H54 (cell line): ENCODE data around the gene MYO15B.

Source experiments
- DNase-seq: peaks from one replicate; pipeline ENCODE4 v3.0.0; 2011; ENCODE audit warnings: low spot score, mixed read lengths; ENCODE audit not compliant: insufficient read length
- FAIRE-seq: peaks from 3 replicates; lab custom pipeline; 2011; peaks lifted over from hg19 to GRCh38; lab: Jason Lieb, UNC
- POLR2A ChIP-seq: IDR thresholded peaks from 2 replicates; pipeline ENCODE4 v1.6.1; 2011; ENCODE audit warnings: low read depth, mild to moderate bottlenecking, low read length

Gene MYO15B

DNA sequence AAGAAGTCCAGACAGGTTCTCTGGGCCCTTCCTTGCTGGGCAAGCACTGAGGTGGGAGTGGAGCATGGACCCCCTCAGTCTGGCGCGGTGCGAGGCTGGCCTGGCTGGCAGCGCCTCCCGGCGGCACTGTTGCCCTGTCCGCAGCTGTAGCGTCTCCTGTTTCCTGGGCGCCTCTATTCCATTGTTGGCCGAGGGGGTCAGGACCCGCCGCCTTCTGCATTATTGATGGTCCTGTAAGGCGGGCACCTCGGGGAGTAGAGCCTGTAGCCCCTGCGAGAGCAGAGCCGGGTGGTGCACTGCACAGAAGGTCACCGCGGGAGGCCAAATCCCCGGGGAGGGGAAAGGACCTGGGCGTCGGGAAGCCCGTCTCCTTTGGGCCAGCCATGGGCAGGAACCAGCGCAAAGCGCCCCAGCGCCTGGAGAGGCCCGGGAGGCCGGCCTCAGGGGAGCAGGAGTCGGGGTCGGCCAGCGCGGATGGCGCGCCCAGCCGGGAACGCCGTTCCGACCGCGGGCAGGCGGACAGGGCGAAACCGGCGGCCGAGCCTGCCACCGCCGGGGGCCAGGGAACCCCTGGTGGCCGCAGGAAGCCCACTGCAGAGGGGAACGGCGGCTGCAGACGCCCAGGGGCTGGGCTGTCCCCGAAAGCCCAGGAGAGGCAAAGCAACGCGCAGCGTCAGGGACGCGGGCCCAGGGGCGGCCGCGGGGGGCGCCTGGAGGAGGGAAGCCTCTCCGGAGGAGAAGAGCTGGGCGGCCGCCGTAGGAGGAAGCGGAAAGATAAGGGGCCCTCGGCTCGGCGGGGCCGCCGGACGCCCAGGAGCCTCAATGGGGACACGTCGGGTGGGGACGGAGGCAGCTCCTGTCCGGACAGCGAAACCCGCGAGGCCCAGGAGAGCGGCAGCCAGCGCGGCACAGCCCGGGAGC lies at the start of gene MYO15B:
Gene MYO15B (plus strand): TSS at position 126 of the 921 bp plus-strand sequence. CDS start 258 bp downstream, at position 384.
- no peak for FAIRE-seq
- no peak for TF ChIP-seq POLR2A
- DNase-seq: no peak

DNA sequence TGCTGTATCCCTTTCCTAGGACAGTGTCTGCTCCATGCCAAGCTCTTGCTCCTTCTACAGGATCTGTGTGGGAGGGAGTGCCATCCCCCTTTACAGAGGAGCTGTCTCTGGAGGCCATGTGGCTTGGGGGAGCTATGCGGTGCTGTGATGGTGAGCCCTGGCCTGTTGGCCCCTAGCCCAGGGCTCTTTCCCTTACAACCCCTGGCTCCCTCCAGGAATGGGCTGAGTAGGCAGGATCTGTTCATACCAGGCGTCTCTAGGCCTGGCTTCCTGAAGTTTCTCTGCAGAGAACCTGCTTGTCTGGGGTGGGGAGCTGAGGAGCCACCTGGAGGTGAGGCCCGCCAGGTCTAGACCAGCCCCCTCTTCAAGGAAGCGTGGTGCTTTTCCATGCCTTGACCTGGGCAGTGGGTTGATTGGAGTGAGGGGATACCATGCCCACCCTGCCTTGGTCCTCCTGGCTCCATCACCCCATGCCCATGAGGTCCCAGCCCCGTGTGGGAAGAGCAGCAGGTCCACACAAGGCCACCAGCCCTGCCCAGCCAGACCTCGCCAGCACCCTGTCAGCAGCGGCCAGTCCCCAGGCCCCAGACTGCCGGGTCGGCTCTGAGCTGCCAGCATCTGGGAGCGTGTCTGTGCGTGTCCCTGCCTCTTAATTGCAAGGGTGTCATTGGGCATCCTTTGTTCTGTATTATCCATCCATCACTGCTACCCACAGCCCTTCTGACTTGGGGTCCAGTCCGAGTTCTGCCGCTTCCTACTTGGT lies 47.5 kb upstream of the MYO15B start:
- FAIRE-seq: no peak
- no peak for DNase-seq
- no peak for TF ChIP-seq POLR2A

DNA sequence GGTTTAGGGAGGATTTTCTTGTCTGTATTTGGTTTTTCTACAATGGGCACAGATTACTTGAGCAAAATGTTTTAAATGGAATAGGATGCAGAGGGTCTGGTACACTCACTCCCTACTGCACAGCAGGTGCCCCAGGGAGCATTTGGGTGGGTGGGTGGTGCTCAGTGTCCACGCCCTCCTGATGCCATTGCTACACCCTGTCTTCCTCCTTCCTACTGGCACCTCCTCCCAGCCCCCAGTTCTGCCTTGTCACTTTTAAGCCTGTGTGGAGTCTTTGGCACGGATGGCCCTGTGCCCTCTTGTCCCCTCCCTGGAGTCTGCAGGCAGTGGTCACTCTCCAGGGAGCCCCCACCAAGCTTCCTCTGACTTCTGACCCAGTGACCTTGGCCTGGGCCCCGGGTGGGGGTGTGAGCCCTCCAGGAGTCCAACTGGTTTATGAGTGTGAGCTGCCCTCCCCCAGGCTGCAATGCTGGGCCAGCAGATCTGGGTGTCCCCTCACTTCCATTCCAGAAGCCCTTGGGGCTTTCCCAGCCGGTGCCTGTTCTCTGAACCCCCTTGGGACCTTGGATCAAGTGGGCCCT lies 46.6 kb upstream of the MYO15B start:
- no peak for TF ChIP-seq POLR2A
- FAIRE-seq (no peak), DNase-seq (no peak)

DNA sequence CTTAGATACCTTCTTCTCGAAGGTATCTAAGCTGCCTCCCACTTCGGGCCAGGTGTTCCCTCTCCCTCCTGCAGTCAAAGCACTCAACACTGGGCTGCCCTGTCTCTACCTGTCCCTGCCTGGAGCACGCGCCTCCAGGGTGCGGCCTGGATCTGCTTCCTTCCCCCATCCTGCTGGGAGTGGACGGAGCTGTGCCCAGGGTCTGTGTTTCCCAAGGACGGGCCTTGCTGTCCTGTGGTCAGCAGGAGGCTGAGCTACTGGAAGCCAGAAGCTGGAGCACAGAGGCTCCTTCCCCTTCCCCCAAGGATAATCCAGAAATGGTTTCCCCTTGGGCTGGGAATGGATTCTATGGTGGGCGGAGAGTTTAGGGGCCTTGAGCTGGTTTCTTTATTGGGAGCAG lies 45.4 kb upstream of the MYO15B start:
- DNase-seq: no peak
- no peak for TF ChIP-seq POLR2A
- no peak for FAIRE-seq

DNA sequence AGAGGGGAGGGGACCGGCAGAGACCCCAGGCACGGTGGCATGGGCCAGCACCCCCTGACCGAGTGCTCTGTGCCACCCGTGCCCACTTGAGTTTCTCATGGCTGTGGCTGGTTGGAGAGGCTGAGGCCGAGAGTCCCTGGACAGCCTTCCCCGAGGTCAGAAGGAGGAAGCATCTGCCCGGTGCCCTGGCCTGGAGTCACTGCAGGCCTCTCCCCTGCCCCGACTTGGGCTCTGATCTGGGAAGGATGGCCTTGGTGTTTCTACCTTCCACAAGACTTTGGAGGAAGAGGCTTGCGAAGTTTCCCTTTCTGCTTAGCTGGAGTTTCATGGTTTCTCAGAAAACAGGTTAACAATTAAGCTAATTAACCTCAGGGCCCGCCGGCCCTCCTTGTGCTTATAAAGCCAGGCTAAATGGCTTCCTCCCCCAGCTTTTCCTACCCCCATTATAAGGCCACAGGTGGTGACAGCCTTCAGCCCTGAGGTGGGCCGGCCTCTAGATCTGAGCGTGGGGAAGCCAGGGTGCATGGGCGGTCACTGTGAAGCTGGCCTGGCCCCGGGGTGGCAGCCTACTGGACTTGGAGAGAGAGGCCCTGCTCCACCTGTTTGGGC lies 44.8 kb upstream of the MYO15B start:
- DNase-seq (no peak), FAIRE-seq (no peak)
- no peak for TF ChIP-seq POLR2A

DNA sequence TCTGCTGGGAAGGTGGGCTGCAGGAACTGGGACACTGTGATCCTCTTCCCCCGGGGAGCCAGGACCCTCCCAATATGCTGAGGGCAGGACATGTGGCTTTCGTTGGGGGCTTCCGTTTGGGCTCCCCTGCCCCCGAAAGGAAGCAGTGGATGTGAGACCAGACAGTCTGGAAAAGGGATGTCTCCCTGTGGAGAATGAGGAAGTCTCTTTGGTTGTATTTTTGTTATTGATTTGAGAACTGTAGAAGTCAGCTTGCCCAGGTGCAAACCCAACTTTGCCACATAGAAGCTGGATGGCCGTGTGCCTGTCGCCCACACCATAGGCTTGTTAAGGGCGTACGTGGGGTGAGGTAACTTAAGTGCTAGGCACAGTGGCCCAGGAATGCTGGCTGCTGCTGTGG lies 43.4 kb upstream of the MYO15B start:
- FAIRE-seq (no peak), DNase-seq (no peak)

DNA sequence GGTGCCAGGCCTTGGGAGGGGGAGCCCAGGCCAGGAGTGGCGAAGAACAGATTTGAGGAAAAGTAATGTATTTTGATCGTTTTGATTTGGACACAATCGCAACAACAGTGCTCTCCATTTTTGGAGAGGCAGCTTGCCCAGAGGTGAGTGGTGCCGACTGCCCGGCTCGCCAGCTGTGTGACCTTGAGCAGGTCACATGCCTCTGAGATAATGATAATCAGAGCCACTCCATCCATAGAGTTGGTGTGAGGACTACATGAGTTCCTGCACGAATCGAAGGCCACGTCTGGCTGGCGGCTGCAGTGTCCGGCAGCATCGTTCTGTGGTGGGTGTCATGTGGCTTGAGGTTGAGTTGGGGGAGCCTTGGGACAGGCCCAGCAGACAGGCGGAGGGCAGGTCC lies 41.4 kb upstream of the MYO15B start:
- TF ChIP-seq POLR2A: no peak
- DNase-seq: no peak
- no peak for FAIRE-seq

More for the DNA sequence above, 43.4 kb upstream of the MYO15B start:
- TF ChIP-seq POLR2A: no peak

DNA sequence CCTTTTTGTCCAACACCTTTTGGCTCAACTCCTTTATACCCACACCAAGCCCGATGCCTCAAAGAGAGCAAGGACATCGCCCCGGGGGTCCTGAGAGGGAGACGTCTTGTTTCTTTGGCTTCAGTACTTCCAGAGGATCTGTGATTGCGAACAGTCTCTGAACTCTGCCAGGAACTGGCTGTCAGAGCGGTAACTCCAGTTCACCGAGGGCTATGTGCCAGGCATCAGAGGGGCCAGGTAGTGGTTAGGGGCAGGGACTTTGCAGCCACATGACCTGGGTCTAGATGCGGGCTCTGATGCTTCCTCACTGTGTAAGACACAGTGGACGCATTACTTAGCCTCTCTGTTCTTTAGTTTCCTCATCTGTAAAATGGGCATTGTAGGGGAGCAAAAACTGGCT lies 40.5 kb upstream of the MYO15B start:
- DNase-seq (no peak), FAIRE-seq (no peak)

DNA sequence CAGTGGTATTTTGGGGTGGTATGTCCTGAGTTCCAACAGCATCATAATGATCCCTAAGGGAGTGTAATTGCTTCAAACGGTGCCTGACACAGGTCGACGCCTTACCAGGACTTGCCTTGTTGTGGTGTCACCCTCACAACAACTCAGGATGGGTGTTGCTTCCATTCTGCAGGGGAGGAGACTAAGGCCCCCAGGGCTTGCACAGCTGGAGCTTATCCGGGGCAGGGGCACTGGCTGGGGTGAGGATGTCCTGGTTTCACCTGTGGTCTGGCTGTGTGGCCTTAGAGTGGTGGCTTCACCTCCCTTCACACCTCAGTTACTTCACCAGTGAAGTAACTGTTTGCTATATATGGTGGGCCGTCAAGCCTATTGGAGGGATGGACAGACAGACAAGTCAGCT lies 38.8 kb upstream of the MYO15B start:
- no peak for TF ChIP-seq POLR2A
- DNase-seq (no peak), FAIRE-seq (no peak)

More for the DNA sequence above, 40.5 kb upstream of the MYO15B start:
- TF ChIP-seq POLR2A: no peak

DNA sequence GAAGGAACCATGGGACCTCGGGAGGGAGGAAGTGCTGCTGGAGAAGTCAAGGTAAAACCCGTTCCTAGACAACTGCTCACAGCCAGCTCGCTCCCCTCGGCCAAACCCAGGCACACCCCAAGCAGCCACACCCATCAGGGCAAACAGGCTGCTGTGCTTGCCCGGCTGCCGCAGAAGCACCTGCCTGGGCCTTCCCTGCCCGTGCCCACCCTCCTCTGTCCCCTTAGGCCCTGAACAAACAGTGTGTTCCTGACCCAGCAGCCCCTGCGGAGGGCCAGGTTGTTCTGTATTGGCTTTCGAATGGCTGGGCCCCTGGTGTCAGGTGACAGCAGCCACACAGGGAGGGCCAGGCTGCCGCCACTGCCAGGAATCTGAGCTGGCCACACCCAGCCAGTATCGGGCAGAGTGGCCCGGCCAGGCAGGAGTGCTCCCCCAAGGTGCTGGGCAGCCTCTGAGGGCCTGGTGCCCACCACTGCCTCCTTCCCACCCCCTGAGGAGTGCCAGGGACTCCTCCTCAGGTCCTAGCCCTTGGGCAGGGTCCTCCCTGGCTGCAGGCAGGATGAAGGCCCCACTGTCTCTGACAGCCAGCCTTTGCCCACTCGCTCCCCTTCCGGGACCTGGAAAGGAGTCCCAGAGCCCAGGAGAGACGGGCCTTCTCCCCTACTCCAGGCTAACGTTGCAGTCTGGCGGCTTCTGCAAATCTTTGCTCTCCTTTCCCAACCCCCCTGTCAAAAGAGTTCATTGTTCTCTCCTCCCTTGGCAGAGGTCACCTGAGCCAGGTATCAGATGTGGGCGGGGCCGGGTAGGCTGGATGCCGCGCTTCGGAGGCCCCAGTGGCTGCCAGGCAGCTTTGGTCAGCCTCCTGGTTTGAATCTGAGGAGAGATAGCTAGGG lies 38.1 kb upstream of the MYO15B start:
- FAIRE-seq (no peak), DNase-seq (no peak)
- TF ChIP-seq POLR2A: no peak

DNA sequence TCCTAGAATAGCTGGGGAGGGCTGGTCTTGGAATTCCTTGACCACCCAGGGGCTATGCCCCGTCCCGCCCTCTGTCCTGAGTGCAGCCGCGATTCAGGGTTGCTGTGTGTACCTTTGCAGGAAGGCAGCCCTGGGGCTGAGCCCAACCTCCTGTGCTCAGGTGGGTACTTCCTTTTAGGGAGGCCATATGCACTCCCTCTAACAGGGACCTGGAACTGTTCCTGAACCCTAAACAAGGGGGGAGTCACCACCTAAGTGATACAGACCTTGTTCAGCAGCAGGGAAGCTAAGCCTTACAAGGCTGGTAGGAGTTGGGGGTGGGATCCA lies 37.5 kb upstream of the MYO15B start:
- FAIRE-seq (no peak), DNase-seq (no peak)
- no peak for TF ChIP-seq POLR2A

DNA sequence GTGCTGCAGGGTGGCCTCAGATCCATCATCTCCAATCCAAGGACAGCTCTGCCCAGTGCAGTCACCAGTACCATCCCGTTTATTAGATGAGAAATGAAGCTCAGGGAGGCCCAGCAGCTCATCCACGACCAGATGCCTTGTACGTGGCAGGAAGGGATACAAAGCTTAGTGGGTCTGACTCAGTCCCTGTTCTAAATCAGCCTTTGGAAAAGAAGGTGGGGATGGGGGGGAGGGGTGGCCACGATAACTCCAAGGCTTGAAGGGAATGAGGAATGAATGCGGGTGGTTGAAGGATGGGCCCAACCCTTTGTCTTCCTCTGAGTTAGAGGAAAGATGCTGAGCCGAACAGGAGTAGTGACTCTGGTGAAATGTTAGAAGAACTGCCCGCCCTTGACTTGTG lies 36.3 kb upstream of the MYO15B start:
- no peak for TF ChIP-seq POLR2A
- FAIRE-seq (no peak), DNase-seq (no peak)
